IPS DF 4.7 (cell line): Measurements from ENCODE around the gene SLAMF9.

Experiments used
- DNase-seq: peaks from one replicate; pipeline ENCODE4 v3.0.0-alpha.2; 2013; ENCODE audit warnings: low spot score; ENCODE audit errors: extremely low read depth

The SLAMF9 gene

DNA sequence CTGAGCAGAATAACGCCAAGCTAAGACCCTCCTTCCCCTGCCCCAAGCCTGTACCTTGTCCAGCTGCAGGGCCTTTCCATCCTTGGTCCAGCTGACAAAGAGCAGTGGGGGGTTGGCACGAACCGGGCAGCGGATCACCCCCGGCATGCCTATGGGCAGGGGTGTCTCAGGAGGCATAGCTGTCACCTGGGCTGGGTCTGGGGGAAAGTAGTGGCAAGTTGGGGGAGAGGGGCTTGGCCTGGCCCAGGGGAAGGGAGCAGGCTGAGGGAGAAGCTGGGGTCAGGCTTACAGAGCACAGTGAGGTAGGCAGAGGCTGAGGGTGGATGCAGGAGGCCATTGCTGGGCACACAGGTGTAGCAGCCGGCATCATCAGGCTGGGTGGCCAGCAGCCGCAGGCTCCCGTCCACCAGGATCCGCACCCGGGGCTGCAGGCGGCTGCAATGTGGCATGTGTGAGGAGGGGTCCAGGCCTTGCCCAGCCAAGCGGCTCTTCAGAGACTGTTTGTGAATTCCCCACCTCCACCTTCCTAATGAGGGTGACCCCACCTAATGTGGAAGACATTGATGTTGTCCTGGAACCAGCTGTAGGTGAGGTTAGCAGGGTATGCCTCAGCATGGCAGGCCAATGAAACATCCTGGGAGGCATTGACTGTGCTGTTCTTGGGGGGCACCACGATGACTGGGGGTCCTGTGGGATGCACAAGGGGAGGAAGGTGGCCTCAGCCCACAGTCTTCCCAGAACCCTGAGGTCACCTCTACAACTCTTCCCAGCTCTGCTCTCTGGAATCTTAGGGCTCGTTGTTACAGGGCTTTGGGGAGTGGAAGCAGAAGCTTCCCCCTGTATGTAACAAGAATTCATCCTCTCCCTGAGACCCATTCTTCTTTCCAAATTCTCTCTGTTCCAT lies 19.6 kb downstream of the SLAMF9 start:
- no peak for DNase-seq

DNA sequence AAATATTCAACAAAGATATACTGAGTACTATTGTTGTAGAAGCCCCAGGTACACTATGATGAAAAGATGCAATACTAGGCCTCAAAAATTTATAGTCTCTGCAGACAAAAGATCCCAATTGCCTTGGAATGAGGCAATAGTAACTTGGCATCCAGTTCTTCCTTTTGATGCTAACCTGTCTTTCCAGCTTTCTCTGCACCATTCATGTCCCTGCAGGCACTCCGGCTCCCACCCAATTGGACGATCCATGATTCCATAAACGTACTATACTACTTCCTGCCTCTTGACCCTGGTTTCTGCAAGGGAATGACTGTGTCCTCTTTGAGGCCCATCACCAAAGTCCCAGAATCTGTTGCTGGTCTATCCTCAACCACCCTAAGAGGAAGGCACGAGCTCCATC lies 20.7 kb downstream of the SLAMF9 start:
- DNase-seq, result no peak

DNA sequence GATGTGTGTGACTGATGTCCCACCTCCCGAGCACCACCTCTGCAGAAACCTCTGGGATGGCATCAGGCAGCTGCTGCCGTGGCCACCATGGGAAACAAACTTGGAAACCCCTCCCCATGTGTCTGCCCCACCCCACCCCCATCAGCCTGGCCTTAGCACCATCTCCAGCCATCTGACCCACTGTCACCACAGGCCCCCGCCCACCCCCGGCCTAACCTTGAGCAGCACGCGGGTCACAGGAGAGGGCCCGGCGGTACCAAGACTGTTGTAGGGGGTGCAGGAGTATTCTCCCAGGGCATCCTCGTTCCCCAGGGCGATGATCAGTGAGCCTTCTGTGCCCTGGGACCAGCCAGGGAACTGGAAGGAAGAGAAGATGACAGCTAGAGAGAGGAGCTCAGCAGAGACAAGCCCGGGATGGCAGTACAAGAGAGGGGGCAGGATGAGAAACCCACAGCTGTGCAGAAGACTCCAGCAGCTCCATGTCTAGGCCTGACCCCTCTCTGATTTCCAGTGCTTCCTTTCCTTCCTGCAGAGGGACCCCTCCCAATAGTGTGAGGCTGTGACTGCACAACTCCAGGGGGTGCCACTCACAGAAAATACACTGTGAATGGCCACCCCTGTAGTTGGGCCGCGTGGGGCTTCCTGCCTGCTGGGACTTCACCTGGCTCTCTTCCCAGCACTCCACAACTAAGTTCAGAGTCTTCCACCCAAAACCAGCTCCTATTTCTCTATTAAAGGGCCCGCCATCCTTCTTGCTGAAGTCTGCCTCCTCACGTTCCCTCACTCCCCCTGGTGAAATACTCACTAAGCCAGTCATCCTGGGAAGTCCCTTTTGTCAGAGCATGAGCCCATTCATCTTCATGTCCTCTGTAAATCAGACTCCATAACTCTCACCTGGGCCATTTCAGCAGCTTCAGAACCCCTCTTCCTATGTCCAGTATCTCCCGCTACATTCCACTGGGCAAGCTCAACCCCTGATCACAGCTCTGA lies 21.4 kb downstream of the SLAMF9 start:
- no peak for DNase-seq

DNA sequence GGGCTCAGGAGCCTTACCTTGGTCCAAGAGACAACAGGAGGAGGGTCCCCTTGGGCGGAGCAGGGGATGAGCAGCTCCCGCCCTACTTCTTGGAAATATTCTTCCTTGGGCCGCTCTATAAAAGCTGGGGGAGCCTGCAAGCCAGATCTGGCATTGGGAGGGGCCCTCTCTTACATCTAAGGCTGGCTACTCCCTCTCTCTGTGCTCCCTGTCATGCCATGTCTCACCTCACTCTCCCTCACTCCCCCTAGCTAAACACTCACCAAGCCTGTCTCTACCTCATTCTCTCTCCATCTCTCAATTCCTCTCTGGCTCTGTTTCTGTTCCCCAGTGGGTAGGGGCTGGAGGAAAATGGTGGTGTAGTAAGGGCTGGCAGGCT lies 22.3 kb downstream of the SLAMF9 start:
- no peak for DNase-seq

DNA sequence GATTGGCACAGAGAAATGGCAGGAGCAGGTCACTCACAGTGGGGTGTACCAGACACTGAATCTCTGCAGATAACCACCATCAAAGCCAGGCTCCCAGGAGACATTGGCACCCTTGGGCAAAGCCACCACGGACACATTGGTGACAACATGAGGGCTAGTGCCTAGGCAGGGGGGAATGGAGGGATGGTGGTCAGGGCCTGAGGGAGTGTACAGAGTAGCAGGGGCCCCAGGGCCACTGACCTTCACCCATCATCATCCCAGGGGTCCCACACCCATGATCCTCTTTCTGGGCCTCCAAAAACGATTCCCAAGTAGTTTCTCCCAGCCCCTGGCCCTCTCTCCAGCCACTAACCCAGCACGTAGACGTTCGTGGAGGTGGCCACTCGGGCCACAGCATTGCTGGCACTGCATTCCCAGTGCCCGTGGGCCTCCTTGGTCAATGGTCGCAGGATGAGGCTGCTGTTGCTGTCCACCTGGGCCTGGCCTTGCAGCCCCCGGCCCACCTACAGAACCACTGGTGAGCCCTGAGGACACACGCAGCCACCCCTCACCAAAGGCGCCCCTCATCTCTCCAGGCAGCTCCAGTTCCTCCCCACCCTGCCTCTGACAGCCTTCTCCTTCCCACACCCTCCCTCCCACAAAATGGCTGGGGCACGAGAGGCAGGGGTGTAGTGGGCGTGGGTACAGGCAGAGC lies 22.8 kb downstream of the SLAMF9 start:
- DNase-seq, result no peak

DNA sequence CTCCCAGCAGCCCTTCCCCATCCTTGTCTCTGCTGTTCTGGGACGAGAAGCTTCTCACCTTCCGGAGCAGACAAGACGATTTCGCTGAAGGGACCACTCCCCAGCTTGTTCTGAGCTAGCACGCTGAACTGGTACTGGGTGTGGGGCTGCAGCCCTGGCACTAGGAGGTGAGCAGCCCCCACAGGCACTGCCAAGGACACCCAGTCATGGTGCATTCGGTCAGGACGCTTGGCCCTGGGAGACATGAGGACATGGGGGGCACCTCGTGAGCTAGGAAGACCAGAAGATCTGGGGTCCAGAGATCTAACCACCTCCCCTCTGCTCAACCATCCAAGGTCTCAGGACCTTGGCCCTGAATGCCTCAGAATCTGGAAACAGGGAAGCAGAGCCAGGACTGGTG lies 23.4 kb downstream of the SLAMF9 start:
- no peak for DNase-seq

DNA sequence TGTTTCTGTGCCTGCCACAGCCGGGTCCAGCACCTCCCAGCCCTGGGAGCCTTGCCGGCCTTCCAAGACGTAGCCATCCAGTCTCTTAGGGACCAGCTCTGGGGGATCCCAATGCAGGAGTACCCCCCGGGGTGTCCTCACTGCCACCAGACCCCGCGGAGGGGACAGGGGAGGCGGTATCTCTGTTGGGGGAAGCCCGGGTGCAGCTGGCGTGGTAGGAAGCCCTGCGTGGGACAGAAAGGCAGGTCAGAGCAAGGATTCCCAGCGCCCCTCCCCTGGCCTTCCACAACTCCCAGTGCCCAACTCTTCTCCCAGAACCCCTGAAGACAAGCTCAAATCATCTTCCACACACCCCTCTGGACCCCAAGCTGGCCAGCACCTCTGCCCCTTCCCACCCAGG lies 23.8 kb downstream of the SLAMF9 start:
- no peak for DNase-seq

DNA sequence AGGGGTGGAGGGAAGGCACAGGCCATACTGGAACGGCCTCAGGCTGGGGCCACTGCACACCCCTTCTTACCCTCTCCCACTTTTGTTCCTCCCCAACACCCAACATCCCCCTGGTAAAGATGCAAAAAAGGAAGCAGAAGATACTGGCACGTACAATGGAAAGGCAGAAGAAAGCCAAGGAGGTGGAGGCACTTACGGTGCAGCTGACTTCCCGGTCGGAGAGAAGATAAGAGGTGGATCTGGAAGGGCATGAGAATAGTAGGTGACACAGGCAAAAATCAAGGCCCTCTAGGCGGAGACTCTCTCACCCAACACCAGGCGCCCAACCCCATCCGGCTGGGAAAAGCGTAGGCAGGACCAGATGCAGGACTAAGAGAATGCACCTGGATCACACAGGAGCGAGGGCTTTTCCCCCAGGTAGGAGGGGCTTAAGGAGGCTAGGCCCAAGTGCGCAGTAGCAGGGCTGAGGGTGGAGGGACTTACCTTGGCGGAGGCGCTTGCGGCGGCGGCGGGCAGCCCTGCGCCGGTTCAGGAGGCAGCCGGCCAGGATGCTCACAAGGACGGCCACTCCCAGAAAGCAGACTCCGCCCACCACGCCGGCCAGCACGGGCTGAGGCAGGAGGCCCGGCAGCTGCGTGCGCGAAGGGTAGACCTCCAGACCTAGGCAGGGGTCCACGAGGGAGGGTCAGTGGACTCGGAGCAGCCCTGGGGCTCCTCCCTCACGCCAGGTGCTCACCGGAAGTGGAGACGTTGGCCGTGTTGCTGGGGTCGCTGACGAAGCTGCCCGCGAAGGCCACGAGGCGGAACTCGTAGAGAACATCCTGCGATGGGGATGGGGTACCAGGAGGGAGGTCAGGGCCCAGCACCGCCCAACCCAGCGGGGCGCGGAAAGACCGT lies 24.6 kb downstream of the SLAMF9 start:
- no peak for DNase-seq

DNA sequence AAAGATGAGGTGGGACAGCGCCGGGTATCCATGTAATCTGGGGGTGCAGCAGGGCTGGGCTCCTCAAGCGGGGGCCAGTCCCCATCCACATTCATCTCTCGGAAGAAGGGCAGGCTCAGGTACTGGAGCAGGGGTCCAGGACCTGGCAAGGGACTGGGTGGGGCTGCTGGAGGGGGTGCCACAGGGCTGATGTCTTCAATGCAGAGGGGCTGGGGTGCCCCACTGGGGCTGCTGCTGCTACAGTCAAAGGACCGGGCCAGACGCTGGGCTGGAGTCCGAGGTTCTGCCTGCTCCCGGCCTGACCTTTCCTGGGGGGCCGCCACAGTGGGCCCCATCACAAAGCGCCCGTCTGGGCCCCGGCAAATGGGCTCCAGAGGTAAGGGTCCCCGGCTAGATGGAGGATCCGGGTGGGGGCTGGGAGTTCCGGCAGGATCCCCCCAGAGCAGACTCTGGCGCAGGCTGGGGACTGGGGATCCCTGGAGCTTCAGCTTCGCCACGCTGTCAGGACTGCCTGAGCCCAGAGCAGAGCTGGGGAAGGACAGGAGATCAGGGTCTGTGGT lies 25.5 kb downstream of the SLAMF9 start:
- no peak for DNase-seq

DNA sequence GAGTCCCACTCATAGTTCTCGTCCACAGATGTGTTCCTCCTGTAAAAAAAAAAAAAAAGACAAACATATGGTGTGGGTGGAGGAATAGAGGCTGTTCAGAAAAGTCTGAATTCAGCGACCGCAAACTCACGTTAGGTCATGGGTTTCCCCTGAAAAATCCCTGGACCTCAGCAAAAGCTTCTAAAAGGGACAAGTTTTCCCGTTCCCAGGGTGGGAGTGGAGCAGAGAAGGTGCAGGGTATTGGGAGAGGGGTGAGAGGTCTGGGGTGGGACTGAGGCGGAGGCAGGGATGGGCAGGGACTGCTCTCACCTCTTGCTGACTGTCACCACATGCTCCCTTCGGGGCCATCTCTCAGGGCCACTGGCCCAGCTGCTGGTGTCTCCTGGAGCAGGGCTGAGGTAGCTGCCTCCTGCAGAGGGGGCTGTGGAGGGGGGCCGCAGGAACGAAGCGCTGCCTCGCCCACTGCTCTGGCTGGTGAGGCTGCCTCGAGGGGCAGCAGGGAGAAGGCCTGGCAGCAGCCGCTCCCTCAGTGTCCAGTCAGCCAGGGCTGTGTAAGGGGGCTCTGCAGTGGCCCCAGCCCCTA lies 26.1 kb downstream of the SLAMF9 start:
- no peak for DNase-seq

DNA sequence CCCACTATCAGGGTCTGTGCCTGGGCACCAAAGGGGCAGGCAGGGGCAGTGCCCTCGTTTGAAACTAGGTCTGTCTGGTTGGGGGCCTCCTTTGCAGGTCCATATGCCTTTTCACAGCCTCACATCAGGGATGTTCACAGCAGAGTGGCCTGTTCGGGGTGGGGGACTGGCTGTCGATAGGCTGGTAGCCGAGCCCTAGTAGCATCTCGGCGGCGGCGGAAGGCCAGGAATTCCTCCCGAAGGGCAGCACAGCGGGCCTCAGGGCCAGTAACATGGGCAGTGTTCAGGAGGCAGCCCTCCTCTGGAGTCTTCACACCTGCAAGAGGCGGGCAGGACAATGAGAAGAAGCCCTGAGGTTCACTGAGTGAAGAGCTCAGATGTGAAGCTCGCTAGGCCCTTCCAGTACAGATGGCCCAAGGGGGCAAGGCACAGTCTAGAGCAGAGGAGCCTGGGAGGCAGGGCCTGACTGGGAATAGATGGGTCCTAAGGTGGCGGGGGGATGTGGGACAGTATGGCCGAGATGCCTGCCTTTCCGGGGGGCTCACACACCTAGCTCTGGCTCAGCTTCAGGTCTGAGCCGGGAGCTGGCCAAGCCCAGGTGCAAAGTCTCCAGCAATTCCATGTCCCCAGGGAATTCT lies 26.7 kb downstream of the SLAMF9 start:
- no peak for DNase-seq

DNA sequence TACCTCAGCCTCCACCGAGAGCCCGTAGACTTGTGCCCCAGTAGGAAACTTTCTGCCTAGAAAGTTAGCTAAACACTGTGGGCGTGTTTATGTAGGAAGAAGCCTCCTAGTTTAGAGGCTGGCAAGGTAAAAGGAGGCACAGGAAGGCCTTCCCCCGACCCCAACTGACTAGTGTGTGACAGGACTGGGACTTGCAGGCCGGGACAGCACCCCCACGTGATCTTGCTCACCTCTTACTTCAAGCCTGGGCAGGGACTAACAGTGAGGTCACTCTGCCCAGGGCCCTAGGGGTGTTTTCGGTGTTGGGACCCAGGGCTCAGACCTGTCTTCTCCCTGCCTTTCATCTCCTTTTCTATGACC lies 28.3 kb downstream of the SLAMF9 start:
- no peak for DNase-seq

DNA sequence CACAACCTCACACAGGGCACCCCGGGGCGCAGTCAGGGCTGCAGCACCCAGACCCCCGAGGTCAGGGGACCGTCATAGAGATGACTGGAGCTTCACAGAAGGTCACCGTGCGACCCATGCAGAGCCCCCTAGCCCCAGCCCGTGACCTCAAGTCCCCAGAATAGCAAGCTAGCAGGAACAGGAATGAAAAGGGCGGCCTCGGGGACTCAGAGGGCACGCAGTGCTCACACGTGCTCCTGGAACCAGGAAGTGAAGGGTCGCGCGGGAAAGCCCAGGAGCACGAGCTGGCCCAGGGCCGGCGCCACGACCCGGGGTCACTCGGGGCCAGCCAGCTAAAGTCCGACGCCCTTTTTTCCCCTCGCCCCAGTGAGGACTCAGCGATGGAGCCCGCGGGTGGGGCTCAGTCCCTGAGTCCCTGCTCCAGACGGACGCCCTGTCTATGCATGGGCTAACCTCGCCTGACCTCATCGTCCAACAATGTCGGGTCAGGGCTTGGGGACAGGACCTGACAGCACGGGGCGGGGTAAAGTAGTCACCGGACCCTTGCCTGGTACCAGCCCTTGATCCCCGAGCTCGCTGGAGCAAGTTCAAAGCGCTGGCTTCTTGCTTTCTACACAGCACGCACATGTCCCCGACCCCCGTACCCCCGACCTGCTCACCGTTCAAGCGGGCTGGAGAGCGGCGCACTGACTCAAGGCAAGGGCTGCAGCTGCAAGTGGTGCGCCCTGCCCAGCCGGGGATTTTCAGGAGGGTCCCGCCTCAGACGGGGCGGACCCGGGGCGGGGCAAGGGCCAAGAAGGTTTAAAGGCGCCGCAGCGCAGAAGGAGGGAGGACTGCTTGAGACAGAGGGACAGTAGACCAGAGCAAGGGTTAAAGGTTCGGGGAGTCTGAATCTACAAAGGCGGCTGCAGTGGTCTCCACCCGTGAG lies 29.0 kb downstream of the SLAMF9 start, which contains the start of gene TAGLN2:
TAGLN2 (minus strand) TSS at position 717 of the 928 bp plus-strand sequence. CDS start 4,998 bp downstream, outside the sequence.
- DNase-seq, result no peak

DNA sequence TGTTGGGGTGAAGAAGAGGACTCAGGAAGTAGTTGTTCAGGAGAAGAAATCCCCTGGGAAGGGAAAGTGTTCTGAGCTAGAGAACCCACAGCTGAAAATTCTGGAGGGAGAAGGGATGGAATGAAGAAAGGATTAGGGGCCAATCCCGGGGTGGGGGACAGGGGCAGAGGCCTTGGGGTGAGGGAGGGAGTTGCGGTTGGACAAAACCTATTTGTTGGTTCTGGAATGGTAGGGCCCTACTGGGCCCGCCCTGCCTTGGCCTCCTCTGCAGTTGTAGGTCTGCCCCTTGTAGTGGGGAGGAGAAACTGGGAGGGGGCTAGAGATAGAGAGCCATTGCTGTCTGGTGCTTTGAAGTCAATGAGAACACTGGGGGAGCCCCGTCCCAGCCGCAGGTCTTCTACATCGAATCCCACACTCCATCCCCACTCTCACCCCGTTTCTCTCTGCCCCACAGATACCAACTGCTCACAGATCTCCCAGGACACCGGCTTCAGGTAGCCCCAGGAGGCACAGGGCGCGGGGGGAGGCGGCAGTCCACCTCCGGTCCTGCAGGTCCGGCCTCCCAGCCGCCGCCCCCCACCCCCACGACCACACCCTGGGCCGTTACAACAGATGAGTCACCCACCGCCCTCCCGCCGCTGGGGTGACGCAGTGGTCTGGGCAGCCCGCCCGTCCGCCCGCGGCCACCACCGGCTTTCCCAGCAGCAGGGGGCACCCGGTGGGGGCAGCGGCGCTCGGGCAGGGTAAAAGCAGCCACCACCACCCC lies 29.8 kb downstream of the SLAMF9 start:
- DNase-seq, result no peak

DNA sequence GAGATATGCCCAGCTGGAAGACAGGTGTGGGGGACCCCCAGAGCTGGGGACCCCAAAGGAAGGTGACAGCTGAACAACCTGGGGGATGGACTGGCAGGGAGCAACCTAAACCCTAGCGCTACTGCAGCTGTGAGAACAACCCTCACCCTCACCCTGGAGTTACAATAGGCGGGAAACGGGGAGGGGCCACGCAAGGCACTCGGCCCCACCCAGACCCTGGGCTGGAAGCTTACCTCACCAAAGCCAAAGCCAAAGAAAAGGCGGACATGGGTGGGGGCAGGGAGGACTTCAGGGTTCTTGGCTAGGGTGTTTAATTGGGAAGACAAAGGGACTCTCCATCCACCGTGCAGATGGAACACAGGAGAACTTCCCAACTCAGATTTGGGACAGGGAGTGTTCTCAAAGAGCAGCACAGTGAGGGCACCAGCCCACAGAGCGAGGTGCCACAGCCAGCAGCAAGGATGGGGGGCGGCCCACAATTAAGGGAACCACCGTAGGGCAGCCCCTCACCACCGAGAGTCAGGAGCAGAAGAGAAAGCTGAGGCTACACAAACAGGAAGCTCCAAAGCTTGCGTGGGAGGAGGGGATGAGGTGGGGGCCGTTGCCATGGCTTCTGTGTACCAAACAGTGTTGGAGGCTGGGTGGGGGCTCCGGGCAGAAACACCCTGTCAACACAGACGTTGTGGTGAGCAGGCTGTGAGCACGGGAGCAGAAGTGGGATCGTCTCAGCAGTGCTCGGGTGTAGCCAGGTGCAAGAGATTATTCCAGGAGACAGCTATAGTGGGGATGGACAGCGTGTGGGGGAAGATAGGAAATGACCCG lies 30.6 kb downstream of the SLAMF9 start:
- DNase-seq, result no peak

DNA sequence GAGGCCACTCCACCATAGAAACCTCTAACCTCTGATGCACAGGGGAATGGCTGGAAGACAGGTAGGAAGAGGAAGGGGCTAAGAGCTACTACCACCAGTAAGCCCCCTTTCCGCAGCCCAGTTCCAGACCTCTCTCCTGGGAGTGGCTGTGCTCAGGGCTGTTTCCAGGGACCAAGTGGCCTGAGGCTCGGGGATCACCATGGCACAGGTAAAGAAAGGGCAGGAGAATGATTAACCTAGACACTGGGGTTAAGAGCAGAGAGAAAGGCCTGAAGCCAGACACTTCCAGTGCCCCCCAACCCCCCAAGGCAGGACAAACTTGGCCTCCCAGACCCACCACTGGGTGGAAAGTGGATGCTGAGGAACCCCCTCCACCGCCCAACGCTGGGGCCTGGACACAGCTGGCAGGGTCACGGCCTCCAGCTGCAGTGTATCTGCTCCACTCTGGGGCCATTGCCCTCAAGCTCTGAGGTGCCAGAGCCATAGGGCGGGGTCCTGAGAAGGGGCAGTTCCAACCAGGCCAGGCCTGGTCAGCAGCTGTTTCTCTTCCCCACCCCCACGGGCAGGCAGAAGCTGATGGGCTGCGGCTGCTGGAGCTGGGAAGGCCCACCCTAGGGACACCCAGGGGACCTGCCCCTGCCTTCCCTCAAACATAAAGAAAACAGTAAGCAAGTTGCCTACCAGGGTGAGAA lies 31.4 kb downstream of the SLAMF9 start:
- no peak for DNase-seq
